ENCODE data around the gene ITGB1.
"Not testable (repeated sequence)": the region's sequence is repeated elsewhere in the genome, so short reads cannot be mapped to it uniquely, and the experiment has no call there.

ITGB1 gene

DNA sequence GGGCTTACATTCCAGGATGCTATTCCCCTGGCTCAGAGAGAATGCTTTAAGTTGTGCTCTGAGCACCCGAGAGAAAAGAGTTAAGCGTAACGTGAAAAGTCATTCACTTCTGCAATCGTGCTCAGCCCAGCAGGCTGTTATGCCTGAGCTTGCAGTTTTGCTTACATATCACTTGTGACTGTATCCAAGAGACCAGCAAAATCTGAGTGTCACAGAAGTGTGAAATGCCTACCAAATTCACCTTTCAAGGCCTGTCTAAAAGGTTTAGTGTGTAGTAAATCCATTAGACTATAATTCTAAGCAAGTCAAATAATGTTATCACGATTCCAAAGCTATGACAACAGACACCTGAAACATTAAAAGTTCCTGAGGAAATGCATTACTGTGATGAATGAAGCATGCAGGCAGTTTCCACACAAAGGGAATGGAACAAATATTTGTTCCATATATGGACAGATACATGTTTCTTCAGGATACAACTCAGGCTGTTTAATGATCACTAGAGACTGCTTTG, 20.1 kb downstream of the ITGB1 start:
- ATAC-seq (no peak), DNase-seq (no peak)

DNA sequence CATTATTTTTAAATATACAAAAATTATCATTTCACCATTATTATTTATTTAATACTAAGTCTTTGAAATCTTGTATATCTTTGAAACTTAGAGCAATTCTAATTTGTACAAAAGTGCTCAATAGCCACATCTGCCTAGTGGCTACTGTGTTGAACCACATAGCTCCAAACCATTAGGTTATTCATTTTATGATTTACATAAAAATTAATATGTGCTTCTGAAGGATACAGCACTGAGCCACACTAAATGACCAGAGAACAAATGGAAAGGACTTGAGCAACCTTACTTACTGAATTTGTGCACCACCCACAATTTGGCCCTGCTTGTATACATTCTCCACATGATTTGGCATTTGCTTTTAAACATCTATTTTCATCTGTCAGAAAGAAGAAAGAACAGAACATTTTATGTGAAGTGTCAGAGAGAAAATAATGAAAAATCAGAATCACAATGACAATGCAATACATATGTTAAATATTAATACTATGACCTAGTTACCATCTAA, 25.8 kb downstream of the ITGB1 start:
- DNase-seq, result no peak
- ATAC-seq, result no peak

DNA sequence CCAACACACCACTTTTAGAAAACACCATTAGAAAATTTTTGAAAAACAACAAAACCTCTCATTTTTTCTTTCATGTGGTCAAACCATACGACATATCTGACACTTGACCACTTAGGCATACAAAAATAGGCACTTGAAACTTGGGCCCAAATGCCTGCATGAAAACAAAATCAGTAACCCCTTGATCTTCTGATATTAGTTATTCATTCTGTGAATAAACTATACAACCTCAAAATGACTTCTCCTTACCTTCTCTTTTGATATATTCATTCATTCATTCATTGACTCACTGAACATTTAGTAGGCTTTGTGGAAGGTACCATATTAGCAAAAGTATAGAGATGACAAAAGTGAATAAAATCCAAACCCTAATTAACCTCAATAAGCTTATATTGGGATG, 26.4 kb downstream of the ITGB1 start:
- DNase-seq (no peak), ATAC-seq (no peak)

DNA sequence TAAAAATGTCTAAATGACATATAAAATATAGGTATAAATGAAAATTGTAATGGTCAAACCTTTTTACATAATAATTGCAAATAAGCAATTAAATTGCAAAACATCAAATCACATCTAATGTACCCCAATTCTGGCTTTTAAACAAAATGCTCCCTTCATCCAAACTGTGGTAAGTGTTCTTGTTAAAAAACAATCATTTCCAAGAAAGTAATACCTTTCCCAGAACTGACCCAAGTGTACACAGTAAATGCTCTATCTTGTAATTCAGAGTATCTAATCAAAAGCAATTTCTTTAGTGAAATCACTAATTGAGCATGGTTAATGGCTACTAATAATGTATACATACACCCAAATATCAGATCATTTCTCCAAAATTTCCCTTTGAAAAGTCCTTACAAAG, 28.0 kb downstream of the ITGB1 start:
- no peak for DNase-seq
- ATAC-seq, result no peak

DNA sequence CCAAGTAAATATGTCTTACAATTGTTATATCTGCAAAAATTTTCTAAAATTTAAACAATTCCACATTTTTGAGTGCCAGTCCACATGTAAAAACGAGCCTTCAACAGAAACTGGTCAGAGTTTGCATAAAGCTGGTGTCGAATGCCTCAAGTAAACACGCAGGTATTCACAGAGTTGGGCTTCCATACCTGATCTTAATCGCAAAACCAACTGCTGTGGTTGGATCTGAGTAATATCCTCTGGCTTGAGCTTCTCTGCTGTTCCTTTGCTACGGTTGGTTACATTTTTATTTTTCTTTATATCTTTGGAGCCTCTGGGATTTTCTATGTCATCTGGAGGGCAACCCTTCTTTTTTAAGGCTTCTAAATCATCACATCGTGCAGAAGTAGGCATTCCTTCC, 28.4 kb downstream of the ITGB1 start:
- DNase-seq, result no peak
- no peak for ATAC-seq

DNA sequence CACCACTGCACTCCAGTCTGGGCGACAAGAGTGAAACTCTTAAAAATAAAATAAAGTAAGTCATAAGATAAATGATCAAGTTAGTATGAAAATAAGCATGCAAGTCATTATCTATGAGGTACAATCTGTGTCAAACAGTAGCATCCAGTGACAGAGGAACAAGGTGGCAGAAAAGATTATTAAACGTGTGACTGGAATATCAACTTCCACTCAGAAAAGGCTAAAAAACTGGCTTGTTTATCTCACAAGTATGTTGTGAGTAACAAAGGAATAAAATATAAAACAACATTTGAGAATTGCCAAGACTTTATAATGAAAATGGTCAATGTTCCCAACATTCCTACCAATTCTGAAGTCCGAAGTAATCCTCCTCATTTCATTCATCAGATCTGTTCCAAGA, 30.3 kb downstream of the ITGB1 start:
- no peak for ATAC-seq

DNA sequence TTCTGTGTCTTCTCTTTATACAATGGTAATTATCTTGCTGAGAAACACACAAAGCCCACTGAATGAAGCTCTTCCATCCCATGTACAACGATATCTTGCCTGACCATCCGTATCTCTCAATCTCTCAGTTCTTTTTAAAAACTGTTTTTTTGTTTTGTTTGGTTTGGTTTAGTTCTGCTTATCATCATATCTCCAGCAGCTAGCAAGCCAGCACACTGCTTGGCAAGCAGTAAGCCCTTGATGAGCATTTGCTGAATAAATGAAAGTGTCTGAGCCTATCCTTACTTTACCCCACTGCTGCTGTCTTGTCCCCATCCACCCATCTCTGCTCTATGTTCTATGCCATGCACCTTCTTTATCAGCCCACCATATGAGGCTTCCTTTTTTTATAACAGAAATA, 34.2 kb downstream of the ITGB1 start:
- ATAC-seq (no peak), DNase-seq (no peak)

More for the DNA sequence above, 30.3 kb downstream of the ITGB1 start:
- no peak for DNase-seq

DNA sequence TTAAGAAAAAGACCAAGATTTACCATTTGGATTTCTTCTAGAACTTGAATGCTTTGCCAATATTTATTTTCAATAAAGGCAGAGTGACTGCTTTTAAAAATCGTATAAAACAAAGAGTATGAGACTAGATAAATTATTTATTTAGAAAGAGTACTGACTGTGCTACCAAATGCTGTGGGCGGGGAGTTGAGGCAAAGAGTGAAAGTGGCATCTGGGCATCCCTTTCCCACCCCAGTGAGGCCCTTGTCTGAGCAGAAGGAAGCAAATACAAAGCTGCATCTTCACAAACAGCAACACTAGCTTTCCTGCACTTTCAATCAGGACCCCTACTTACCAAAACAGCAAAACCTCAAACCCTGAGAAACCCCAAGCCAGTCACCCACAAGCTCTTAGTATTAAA, 34.9 kb downstream of the ITGB1 start:
- no peak for ATAC-seq
- no peak for DNase-seq

DNA sequence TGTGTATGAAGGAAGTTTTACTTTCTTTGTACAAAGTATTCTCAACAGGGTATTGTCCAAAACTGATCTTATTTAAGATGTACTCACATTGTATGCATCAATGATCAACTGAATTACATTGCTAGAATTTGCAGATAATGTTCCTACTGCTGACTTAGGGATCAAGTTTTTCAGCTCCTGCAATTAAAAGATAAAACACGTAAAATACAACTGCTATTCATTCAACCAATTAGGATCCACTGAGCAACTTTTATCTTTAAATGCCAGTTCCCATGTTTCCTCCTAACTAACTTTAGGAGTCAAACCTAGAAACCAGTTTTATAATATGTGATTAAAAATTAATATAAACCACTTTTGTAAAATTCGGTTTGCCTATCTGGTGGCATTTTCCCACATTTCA, 35.9 kb downstream of the ITGB1 start:
- DNase-seq (no peak), ATAC-seq (no peak)

DNA sequence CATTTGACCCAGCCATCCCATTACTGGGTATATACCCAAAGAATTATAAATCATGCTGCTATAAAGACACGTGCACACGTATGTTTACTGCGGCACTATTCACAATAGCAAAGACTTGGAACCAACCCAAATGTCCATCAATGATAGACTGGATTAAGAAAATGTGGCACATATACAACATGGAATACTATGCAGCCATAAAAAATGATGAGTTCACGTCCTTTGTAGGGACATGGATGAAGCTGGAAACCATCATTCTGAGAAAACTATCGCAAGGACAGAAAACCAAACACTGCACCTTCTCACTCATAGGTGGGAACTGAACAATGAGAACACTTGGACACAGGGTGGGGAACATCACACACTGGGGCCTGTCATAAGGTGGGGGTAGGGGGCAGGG, 40.2 kb downstream of the ITGB1 start:
- DNase-seq, ATAC-seq: not testable (repeated sequence)

DNA sequence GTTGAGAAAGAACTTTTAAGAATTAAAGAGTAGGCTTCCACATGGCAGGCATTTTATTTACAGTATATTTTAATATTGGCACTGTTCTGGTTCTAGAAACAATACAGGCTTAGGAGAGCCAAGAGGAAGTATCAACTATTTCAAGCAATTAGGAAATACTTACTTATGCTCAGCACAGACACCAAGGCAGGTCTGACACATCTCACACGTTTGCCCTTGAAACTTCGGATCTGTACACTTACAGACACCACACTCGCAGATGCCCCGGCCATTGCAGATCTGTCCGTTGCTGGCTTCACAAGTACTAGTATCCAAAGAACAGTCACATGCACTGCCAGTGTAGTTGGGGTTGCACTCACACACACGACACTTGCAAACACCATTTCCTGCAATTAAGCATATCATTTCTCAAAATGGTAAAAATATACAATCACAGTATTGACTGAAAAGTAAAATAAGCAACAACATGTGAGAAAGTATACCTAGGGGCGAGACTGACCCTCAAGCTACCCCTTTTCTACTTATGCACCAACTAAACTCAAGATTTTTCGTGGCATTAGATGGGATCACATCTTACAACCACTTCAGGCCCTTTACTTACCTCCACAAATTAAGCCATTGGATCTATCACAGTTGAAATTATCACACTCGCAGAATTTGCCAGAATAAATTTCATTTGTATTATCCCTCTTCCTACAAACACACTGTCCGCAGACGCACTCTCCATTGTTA, 46.6 kb downstream of the ITGB1 start:
- no peak for DNase-seq
- ATAC-seq, result no peak

DNA sequence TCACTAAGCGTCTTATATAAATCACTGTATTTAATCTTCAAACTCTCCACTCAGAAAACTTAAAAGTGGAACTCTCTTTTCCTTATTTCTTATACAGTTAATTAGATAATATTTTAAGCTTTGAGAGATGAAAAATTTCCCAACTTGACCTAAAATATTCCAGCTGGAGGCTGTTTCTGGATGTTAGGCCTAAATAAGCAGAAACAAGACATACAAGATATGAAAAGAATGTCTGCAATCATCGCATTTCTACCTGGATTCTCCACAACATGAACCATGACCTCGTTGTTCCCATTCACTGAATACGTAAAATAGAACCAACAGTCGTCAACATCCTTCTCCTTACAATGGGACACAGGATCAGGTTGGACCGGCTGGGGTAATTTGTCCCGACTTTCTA, 48.1 kb downstream of the ITGB1 start:
- not testable (repeated sequence) for ATAC-seq, DNase-seq

DNA sequence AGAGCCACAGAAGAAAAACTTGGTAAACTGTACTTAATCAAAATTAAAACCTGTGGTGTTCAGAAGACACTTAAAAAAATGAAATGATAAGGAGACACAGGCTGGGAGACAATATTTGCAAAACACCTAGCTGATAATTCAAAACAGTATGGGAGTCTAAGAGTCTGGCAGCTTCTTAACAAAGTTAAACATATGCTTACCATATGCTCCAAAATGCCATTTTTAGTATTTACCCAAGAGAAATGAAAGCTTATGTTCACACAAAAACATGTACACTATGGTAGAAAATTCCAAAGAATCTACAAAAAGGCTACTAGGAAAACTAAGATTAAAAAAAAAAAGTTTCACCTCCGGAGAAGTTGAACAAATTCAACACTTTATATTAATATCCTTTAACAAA, 48.6 kb downstream of the ITGB1 start:
- ATAC-seq (no peak), DNase-seq (no peak)

DNA sequence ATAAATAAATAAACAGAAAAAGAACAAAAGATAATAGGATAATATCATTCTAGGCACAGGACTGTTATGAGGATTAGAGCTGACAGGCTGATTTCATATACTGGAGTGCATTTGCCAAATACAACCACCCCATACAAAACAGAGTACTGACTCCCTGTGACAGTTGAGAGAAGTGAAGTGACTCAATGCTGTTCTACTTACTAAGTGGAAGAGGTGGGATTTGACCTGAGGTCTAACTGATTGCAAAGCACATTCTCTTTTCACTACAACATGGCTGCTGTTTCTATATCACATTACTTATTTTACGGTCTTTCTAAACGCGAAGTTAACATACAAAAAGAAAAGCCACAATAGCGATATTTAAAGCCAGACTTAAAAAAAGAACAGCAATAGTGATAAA, 51.4 kb downstream of the ITGB1 start:
- no peak for ATAC-seq
- no peak for DNase-seq

DNA sequence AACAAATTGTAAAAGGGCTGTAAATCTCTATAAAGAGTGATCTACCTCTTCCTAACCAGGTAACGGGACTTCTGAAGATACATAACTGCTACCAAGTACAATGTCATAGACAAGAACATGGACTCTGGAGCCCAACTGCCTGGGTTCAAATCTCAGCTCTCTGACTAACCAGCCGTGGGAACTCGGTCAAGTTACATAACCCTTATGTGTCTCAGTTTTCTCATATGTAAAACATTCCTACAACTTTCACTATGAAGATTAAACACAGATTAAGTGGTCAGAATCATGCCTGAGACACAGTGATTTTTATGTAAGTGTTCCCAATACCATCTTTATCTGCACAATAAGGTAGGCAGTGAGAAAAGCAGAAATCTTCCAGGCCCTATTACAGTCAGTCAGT, 52.6 kb downstream of the ITGB1 start:
- ATAC-seq (no peak), DNase-seq (no peak)

DNA sequence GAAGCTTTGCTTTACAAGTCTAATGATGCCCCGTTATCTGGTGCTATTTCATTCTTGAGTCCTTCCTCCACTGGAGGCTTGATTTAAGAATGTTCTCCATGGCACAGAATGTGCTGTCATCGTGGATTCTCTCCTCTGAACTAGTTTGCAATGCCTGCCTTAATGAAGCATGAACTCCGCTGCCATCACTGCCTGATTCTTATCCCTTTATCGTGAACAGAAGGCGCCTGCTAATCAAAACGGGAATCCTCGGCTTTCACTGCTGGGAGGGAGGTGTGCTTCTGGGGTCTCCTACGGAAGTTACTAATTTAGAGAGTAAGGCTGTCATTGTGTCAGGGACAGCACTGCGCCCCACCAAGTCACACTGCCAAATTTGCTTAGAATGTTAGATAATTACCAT, 56.2 kb downstream of the ITGB1 start:
- no peak for ATAC-seq
- DNase-seq, result no peak

DNA sequence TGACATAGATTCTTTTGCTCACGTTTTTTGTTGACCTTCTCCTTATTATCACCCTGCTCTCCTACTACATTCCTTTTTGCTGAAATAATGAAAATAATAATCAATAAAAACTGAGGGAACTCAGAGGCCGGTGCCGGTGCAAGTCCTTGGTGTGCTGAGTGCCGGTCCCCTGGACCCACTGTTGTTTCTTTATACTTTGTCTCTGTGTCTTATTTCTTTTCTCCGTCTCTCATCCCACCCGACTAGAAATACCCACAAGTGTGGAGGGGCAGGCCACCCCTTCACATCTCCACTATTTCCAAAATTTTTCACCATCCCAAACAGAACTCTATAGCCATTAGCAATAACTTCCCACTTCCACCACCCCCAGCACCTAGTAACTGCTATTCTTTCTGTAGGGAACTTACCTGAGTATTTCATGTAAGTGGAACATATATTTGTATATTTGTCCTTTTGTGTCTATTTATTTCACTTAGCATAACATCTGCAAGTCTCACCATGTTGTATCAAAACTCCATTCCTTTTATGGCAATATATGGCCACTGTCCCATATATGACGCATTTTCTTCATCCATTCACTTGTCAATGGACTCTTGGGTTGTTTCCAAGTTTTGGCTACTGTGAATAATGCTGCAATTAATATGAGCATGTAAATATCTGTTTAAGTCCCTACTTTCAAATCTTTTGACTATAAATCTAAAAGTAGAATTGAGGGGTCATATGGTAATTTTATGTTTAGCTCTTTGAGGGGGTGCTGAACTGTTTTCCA, 62.6 kb downstream of the ITGB1 start:
- not testable (repeated sequence) for ATAC-seq, DNase-seq

DNA sequence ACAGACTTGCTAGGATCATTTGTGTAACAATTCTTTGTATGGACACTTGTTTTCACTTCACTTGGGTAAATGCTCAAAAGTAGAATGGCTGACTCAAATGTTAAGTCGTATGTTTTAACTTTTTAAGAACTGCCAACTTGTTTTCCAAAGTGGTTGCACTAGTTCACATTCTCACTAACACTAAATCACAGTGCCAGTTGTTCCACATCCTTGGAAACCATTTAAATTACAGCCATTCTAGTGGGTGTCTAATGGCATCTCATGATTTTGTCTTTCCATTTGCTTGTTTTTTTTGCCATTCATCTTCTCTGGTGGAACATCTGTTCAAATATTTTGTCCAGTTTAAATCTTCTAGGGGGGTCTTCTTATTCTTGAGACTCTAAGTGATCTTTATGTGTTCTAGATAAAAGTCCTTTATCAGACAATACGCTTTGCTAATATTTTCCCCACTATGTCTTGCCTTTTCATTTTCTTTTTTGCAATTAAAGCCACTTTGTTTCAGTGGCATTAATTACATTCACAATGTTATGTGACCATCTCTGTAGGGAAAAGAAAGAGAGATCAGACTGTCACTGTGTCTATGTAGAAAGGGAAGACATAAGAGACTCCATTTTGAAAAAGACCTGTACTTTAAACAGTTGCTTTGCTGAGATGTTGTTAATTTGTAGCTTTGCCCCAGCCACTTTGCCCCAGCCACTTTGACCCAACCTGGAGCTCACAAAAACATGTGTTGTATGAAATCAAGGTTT, 63.9 kb downstream of the ITGB1 start:
- DNase-seq (no peak), ATAC-seq (no peak)

DNA sequence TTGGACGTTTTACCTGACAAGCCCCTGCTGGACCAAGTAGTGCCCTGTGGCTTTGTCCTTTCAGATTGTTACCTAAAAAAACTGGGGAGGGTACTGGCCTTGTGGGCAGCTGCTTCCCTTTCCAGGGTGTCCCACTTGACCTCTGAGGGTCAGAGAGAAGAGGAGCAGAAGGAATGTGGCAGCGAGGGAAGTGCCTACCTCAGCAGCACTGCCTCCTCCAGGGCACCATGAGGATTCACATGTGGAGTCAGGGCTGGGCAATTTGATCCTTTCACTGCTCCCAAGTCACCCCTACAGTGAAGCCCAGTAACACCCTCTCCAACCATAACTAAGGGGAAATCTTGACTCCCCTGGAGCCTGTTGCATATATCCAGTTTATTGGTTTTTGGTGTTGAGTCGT, 64.6 kb downstream of the ITGB1 start:
- DNase-seq, result no peak
- ATAC-seq, result no peak

DNA sequence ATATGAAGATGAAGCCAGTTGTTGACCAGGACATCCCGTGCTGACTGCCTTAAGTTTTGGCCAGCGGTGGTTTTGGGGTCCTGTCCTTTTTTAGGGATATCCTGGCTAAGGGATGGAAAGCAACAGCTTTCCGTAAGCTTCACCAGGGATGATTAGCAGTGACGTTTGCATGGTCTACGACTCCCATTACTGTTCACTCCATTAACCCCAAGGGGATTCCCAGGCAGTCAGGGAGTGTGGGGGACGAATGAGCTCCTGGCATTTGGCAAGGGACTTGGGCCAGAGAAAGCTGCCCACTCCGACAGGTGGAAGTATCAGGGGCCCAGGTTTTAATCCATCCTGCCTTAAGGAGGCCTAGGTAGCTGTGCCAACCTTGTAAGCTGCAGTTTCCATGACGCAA, 66.8 kb downstream of the ITGB1 start:
- no peak for DNase-seq
- no peak for ATAC-seq

DNA sequence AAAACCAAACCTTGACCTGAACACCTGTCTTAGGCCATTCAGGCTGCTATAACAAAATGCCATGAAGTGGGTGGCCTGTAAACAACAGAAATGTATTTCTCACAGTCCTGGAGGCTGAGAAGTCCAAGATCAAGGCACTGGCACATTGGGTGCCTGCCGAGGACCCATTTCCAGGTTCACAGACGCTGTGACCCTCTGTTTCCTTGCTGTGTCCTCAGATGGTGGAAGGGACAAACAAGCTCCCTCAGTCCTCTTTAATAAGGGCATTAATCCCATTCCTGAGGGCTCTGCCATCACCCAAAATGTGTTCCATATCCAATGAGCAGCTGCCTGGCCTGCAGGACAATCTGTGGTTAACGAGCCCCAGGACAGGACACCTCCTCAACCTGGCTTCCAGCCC, 67.6 kb downstream of the ITGB1 start:
- no peak for DNase-seq
- no peak for ATAC-seq

DNA sequence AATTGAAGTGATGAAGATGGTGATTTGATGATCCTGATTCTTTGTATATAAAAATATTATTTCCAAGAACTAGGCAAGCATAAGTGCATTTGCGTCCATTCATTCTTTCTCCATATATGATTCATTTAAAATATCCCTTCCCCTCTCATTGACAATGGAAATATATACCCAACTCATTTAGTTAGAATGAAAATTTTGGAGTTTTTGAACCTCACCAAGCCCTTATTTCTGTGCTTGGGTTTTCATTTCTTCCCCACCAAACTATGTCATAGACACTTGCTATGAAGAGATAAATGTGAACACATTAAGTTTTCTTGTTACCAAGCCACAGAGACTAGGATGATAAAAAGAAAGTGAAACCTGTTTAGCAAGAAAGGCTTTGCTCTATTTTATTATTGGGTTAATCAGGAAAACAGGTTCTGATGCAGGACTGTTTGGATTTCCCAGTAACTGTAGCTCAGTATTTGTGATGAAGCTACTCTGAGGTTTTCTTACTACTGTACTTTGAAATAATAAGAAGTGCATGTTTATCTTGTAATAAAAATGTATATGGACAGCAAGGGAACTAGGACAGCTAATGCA, 68.3 kb downstream of the ITGB1 start:
- DNase-seq, result no peak
- ATAC-seq, result no peak

Data from stimulated activated naive CD8-positive, alpha-beta T cell treated with anti-CD3 and anti-CD28 coated beads, Interleukin-15, Interleukin-2, amounts not matched to agents 100 U/mL and 50 U/mL, for 24 hours (primary cell).